ENCODE results near the gene EMILIN1.

The EMILIN1 gene

DNA sequence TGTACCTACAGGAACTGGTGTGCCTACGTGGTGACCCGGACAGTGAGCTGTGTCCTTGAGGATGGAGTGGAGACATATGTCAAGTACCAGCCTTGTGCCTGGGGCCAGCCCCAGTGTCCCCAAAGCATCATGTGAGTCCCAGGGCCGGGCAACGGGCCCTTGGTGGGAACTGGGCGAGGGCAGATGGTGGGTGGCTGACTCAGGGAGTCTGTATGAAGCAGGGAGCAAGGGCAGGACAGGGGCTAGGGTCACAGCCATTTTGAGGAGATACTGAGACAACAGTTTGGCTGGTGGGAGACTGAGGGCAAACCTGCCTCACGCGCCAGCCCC lies 1.7 kb downstream of the EMILIN1 start:
- CTCF ChIA-PET: interaction anchor here (1.0 to 2.9 kb wide), 11 partner anchors 11 to 201 kb away, joined by 3 to 13 read pairs (median 4); no protein-coding TSS in a partner anchor
- POLR2A ChIA-PET: interaction anchor here (2.7 to 4.6 kb wide), 2 partner anchors 8 to 29 kb away, joined by 26 to 28 read pairs; partner anchors contain the start of genes AGBL5 and OST4
- H3K4me3 ChIP-seq (ENCODE audit: low read depth, low read length): peak overlapping the region; percentile 95
- TF ChIP-seq CTCF (IDR thresholded peaks at IDR 0.05; ENCODE audit: insufficient read depth, low read length, missing control alignments): no peak
- DNase-seq (ENCODE audit: low read depth, low spot score): no peak

- POLR2A ChIA-PET: interaction anchor here (0.9 to 4.6 kb wide), 5 partner anchors 9 to 30 kb away, joined by 3 to 28 read pairs (median 15); partner anchors contain the start of genes AGBL5 and OST4
- H3K4me3 ChIP-seq (ENCODE audit: low read depth, low read length): peak overlapping the region; percentile 95
- CTCF ChIA-PET: interaction anchor here (0.9 to 10.3 kb wide), 22 partner anchors 8 to 234 kb away, joined by 3 to 73 read pairs (median 4); partner anchors contain the start of gene OST4
- TF ChIP-seq CTCF (IDR thresholded peaks at IDR 0.05; ENCODE audit: insufficient read depth, low read length, missing control alignments): no peak
- no peak for DNase-seq (ENCODE audit: low read depth, low spot score)
Measured at GRCh38 chr2:27080603-27080936, 2.2 kb downstream of the EMILIN1 start.

GRCh38 chr2:27081984-27082772 lies 3.8 kb downstream of the EMILIN1 start:
- CTCF ChIA-PET: interaction anchor here (0.7 to 10.3 kb wide), 11 partner anchors 9 to 236 kb away, joined by 3 to 73 read pairs (median 7); partner anchors contain the start of gene AGBL5
- POLR2A ChIA-PET: interaction anchor here (1.0 to 4.6 kb wide), 4 partner anchors 10 to 32 kb away, joined by 3 to 28 read pairs (median 10); partner anchors contain the start of genes AGBL5 and OST4
- no peak overlapping the region for H3K4me3 ChIP-seq (ENCODE audit: low read depth, low read length)
- TF ChIP-seq CTCF (IDR thresholded peaks at IDR 0.05; ENCODE audit: insufficient read depth, low read length, missing control alignments): no peak
- no peak for DNase-seq (ENCODE audit: low read depth, low spot score)

DNA sequence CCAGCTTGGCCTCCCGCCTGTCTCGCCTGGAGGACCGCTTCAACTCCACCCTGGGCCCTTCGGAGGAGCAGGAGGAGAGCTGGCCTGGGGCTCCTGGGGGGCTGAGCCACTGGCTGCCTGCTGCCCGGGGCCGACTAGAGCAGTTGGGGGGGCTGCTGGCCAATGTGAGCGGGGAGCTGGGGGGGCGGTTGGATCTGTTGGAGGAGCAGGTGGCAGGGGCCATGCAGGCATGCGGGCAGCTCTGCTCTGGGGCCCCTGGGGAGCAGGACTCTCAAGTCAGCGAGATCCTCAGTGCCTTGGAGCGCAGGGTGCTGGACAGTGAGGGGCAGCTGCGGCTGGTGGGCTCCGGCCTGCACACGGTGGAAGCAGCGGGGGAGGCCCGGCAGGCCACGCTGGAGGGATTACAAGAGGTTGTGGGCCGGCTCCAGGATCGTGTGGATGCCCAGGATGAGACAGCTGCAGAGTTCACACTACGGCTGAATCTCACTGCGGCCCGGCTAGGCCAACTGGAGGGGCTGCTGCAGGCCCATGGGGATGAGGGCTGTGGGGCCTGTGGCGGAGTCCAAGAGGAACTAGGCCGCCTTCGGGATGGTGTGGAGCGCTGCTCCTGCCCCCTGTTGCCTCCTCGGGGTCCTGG lies 4.5 kb downstream of the EMILIN1 start:
- no peak for DNase-seq (ENCODE audit: low read depth, low spot score)
- H3K4me3 ChIP-seq (ENCODE audit: low read depth, low read length): no peak overlapping the region
- no peak for TF ChIP-seq CTCF (IDR thresholded peaks at IDR 0.05; ENCODE audit: insufficient read depth, low read length, missing control alignments)
- ChIA-PET POLR2A (interaction anchor here (1.0 to 4.6 kb wide), 3 partner anchors 10 to 32 kb away, joined by 3 to 28 read pairs (median 5); partner anchors contain the start of gene OST4), CTCF (interaction anchor here (1.0 to 10.3 kb wide), 10 partner anchors 9 to 121 kb away, joined by 3 to 73 read pairs (median 10); partner anchors contain the start of gene AGBL5)

GRCh38 chr2:27083410-27084296 lies 5.2 kb downstream of the EMILIN1 start:
- DNase-seq (ENCODE audit: low read depth, low spot score): no peak
- ChIA-PET POLR2A (interaction anchor here (1.3 to 4.6 kb wide), 2 partner anchors 12 to 33 kb away, joined by 5 to 28 read pairs; partner anchors contain the start of gene OST4), CTCF (interaction anchor here (0.6 to 10.3 kb wide), 12 partner anchors 10 to 197 kb away, joined by 3 to 73 read pairs (median 4); partner anchors contain the start of gene AGBL5)
- TF ChIP-seq CTCF (IDR thresholded peaks at IDR 0.05; ENCODE audit: insufficient read depth, low read length, missing control alignments): no peak
- H3K4me3 ChIP-seq (ENCODE audit: low read depth, low read length): no peak overlapping the region
